ENCODE results near the gene C2orf81. TPM values are rescaled to one million over a fixed set of nuclear protein-coding genes. Genes with fewer than 3 reads are reported as not detected.

Gene C2orf81
- polyA plus RNA-seq, 2 of the 4 experiments (the other 2 are of a cell fraction), result 0.88 to 2.0 TPM

DNA sequence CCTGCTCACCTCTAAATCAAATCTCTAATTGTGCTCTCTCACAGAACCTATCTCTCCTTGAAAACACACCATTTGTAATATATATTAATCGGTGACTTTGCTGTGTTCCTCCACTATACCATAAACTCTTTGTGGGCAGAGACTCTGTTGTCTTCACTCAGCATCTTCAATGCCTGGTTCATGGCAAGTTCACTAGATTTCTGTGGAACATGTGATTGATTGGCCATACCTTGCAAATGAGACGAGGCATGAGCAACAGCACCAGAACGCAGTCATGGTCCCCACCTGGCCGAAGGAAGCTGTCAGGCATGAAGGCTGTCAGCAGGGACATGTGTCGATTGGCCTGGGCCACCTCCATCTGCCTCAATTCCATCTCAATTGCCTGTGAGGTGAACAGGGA lies 52.9 kb downstream of the C2orf81 start:
- CTCF ChIA-PET, result interaction anchor here (1.8 to 7.0 kb wide), 5 partner anchors 11 to 34 kb away, joined by 4 to 30 read pairs (median 9); partner anchors contain the start of gene DCTN1
- DNase-seq (ENCODE audit: low read depth in 1 of 2, low spot score in 1 of 2) (no peak), ATAC-seq (no peak), FAIRE-seq (no peak)
- TF ChIP-seq MAZ (IDR thresholded peaks at IDR 0.05; ENCODE audit: borderline replicate concordance, low read depth, low read length) (no peak), HOXB13 (CRISPR knock-in tag; IDR thresholded peaks at IDR 0.05; ENCODE audit: low read depth) (no peak), ZC3H11A (IDR thresholded peaks at IDR 0.05) (no peak), ZSCAN20 (CRISPR knock-in tag; IDR thresholded peaks at IDR 0.05) (no peak), POLR2AphosphoS2 (conservative IDR thresholded peaks at IDR 0.05; ENCODE audit: low read length) (no peak), RNF2 (IDR thresholded peaks at IDR 0.05; ENCODE audit: borderline replicate concordance, low read depth) (no peak), HOXA7 (CRISPR knock-in tag; IDR thresholded peaks at IDR 0.05) (no peak), HEYL (CRISPR knock-in tag; IDR thresholded peaks at IDR 0.05) (no peak), KDM1A (IDR thresholded peaks at IDR 0.05; ENCODE audit: low read depth) (no peak)
- TF ChIP-seq, protein P1, sequence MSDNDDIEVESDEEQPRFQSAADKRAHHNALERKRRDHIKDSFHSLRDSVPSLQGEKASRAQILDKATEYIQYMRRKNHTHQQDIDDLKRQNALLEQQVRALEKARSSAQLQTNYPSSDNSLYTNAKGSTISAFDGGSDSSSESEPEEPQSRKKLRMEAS (IDR thresholded peaks at IDR 0.05), result no peak
- TF ChIP-seq, protein P2, sequence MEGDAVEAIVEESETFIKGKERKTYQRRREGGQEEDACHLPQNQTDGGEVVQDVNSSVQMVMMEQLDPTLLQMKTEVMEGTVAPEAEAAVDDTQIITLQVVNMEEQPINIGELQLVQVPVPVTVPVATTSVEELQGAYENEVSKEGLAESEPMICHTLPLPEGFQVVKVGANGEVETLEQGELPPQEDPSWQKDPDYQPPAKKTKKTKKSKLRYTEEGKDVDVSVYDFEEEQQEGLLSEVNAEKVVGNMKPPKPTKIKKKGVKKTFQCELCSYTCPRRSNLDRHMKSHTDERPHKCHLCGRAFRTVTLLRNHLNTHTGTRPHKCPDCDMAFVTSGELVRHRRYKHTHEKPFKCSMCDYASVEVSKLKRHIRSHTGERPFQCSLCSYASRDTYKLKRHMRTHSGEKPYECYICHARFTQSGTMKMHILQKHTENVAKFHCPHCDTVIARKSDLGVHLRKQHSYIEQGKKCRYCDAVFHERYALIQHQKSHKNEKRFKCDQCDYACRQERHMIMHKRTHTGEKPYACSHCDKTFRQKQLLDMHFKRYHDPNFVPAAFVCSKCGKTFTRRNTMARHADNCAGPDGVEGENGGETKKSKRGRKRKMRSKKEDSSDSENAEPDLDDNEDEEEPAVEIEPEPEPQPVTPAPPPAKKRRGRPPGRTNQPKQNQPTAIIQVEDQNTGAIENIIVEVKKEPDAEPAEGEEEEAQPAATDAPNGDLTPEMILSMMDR (IDR thresholded peaks at IDR 0.05), result no peak
- TF ChIP-seq, protein P3, sequence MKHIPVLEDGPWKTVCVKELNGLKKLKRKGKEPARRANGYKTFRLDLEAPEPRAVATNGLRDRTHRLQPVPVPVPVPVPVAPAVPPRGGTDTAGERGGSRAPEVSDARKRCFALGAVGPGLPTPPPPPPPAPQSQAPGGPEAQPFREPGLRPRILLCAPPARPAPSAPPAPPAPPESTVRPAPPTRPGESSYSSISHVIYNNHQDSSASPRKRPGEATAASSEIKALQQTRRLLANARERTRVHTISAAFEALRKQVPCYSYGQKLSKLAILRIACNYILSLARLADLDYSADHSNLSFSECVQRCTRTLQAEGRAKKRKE (CRISPR knock-in tag; IDR thresholded peaks at IDR 0.05; ENCODE audit: low read depth), result no peak
- 89% methylated on average over 5 of the region's 5 CpGs for WGBS (ENCODE audit: missing lambda C conversion rate)
- POLR2A ChIA-PET, result no interaction called here
- Histone ChIP-seq H3K4me1 (0 out of 3 replicates have a peak, but pooled peaks cover 3% of the 10 kb centered on the region), H3K9me3 (no peaks in the 10 kb centered on the region), H3K27ac (no peak overlapping the region), H3K4me3 (no peak overlapping the region), H3K4me2 (no peak overlapping the region)

DNA sequence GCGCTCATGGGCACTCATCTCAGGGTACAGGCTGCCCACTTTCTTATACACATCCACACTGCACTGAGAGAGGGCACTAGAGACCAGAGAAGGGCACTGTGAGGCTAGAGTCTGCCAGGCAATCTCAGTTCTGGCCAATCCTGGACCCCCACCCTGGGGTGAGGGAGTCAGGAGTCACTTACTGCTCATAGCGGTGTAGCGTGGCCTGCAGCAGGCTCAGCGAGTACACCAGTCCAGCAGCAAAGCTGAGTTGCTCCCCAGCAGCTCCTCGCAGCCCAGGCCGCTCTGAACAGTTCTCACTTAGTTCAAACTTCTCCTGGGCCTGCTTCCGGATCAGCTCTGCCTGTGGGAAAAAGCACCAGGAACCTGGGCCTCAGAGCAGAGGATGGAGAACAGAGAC lies 53.6 kb downstream of the C2orf81 start:
- H3K4me3 ChIP-seq, result no peak overlapping the region
- no peak for DNase-seq (ENCODE audit: low read depth in 1 of 2, low spot score in 1 of 2)
- ChIA-PET CTCF (interaction anchor here (1.2 to 7.0 kb wide), 5 partner anchors 11 to 118 kb away, joined by 4 to 30 read pairs (median 5); partner anchors contain the start of gene DCTN1), POLR2A (no interaction called here)
- 95% methylated on average over 7 of the region's 7 CpGs for WGBS (ENCODE audit: missing lambda C conversion rate)
- peak in 1 of 2 experiments; percentile 16; a peak in 1 of 6 replicates for ATAC-seq
- H3K4me2 ChIP-seq, result no peak overlapping the region
- no peak for FAIRE-seq
- H3K9me3 ChIP-seq, result no peaks in the 10 kb centered on the region
- no peak for TF ChIP-seq JUNB (IDR thresholded peaks at IDR 0.05)
- TF ChIP-seq, protein P4, sequence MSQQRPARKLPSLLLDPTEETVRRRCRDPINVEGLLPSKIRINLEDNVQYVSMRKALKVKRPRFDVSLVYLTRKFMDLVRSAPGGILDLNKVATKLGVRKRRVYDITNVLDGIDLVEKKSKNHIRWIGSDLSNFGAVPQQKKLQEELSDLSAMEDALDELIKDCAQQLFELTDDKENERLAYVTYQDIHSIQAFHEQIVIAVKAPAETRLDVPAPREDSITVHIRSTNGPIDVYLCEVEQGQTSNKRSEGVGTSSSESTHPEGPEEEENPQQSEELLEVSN (IDR thresholded peaks at IDR 0.05; ENCODE audit: borderline replicate concordance, low read depth), result no peak
- TF ChIP-seq HOXB13 (CRISPR knock-in tag; IDR thresholded peaks at IDR 0.05; ENCODE audit: low read depth), result no peak
- no peak for TF ChIP-seq RAD21 (conservative IDR thresholded peaks at IDR 0.05 in 1 of 2, IDR thresholded peaks at IDR 0.05 in 1 of 2)
- TF ChIP-seq CEBPB (IDR thresholded peaks at IDR 0.05), result no peak
- TF ChIP-seq TP53 (CRISPR knock-in tag; IDR thresholded peaks at IDR 0.05), result no peak
- TF ChIP-seq, protein P5, sequence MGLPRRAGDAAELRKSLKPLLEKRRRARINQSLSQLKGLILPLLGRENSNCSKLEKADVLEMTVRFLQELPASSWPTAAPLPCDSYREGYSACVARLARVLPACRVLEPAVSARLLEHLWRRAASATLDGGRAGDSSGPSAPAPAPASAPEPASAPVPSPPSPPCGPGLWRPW (IDR thresholded peaks at IDR 0.05), result no peak
- TF ChIP-seq PHF8 (IDR thresholded peaks at IDR 0.05; ENCODE audit: borderline replicate concordance, low read depth), result no peak
- TF ChIP-seq NFE2L2 (conservative IDR thresholded peaks at IDR 0.05; ENCODE audit: low read length), result no peak
- TF ChIP-seq, protein P2 (IDR thresholded peaks at IDR 0.05), result no peak
- TF ChIP-seq EHMT2 (IDR thresholded peaks at IDR 0.05; ENCODE audit: low read depth), result no peak
- H3K4me1 ChIP-seq, result no peaks in the 10 kb centered on the region
- H3K27ac ChIP-seq, result no peak overlapping the region
